ENCODE measurements around the gene ZBTB20. TPM values are rescaled to one million over a fixed set of nuclear protein-coding genes. Genes with fewer than 3 reads are reported as not detected.
A peak's percentile ranks its signal among the peaks of the same experiment; 100 is the strongest.

ZBTB20 gene
- total and polyA plus RNA-seq, 2 donors (not counting 1 experiment from before 2014, with no cell fraction given) = 4.0 to 123 TPM

DNA sequence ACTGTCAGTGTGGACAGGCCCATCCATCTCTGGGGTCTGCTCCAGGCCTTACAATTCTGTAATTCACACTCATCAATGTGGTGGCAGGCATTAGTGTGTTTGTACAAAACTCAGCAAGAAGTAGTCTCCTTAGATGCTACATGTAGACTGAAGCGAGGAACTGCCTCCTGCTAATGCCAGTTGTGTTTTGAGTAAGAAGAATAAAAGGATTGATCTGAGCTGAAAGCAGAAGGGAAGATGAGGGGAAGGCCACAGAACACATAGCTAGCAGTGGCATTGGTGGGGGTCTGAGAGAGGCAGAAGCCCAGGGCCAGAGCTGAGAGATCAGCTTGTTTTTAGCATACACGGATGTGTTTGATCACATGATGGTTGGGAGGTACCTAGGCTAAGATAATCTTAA is 709.2 kb downstream of the ZBTB20 start:
- ChIA-PET POLR2A (no interaction called here), CTCF (interaction anchor here (0.8 to 17.8 kb wide), 3 partner anchors 11 to 54 kb away, joined by 3 to 203 read pairs (median 36); no protein-coding TSS in a partner anchor)
- Mint-ChIP-seq H3K9me3 (ENCODE audit: insufficient read depth) (no peaks in the 10 kb centered on the region), H3K4me1 (peaks cover 64% of the 10 kb centered on the region), H3K4me3 (no peak overlapping the region), H3K27me3 (no peaks in the 10 kb centered on the region), H3K27ac (peak overlapping the region; percentile 69)
- TF ChIP-seq, protein P1, sequence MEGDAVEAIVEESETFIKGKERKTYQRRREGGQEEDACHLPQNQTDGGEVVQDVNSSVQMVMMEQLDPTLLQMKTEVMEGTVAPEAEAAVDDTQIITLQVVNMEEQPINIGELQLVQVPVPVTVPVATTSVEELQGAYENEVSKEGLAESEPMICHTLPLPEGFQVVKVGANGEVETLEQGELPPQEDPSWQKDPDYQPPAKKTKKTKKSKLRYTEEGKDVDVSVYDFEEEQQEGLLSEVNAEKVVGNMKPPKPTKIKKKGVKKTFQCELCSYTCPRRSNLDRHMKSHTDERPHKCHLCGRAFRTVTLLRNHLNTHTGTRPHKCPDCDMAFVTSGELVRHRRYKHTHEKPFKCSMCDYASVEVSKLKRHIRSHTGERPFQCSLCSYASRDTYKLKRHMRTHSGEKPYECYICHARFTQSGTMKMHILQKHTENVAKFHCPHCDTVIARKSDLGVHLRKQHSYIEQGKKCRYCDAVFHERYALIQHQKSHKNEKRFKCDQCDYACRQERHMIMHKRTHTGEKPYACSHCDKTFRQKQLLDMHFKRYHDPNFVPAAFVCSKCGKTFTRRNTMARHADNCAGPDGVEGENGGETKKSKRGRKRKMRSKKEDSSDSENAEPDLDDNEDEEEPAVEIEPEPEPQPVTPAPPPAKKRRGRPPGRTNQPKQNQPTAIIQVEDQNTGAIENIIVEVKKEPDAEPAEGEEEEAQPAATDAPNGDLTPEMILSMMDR (IDR thresholded peaks at IDR 0.05) = no peak
- no peak for TF ChIP-seq EZH2 (IDR thresholded peaks at IDR 0.05; ENCODE audit: borderline replicate concordance, insufficient read depth, low read depth, low read length, poor library complexity, severe bottlenecking)
- H3K36me3 ChIP-seq (replicated peaks in 1 of 2; ENCODE audit: control extremely low read depth in 1 of 2, control insufficient read depth in 1 of 2, extremely low read depth in 1 of 2, insufficient read depth in 2 of 2, low read length in 1 of 2) = no peaks in the 10 kb centered on the region
- DNase-seq (no peak), ATAC-seq (ENCODE audit: low read depth) (no peak)
- H3K4me3 ChIP-seq (ENCODE audit: control extremely low read depth in 1 of 5, extremely low read depth in 1 of 5, insufficient read depth in 1 of 5, low read depth in 2 of 5, low read length in 4 of 5) = no peak overlapping the region
- peaks cover 11% of the 10 kb centered on the region for H3K79me2 ChIP-seq (ENCODE audit: control insufficient read depth, insufficient read depth, low read length)
- H3K27ac ChIP-seq (ENCODE audit: low read length in 2 of 2) = peak overlapping the region in 1 of 2 donors; percentile 22
- no peaks in the 10 kb centered on the region for H3K27me3 ChIP-seq (replicated peaks in 1 of 4; ENCODE audit: control extremely low read depth in 1 of 4, control insufficient read depth in 3 of 4, insufficient read depth in 4 of 4, low read length in 3 of 4)
- no peak overlapping the region for H2AFZ ChIP-seq (ENCODE audit: insufficient read depth, low read depth, low read length, poor library complexity, severe bottlenecking)
- no peaks in the 10 kb centered on the region for H3K9me3 ChIP-seq (ENCODE audit: control extremely low read depth in 1 of 3, control insufficient read depth in 2 of 3, insufficient read depth in 1 of 3, low read length in 2 of 3)
- H3K4me2 ChIP-seq (replicated peaks; ENCODE audit: low read depth, low read length, poor library complexity, severe bottlenecking) = no peak overlapping the region
- no peak overlapping the region for H3K9ac ChIP-seq (ENCODE audit: low read length)
- H4K20me1 ChIP-seq (ENCODE audit: control insufficient read depth, insufficient read depth, low read length, poor library complexity, severe bottlenecking) = peaks cover 4% of the 10 kb centered on the region
- intact Hi-C loops (cut with micrococcal nuclease) = no loop called here
- peaks cover 13 to 15% of the 10 kb centered on the region in 2 donors for H3K4me1 ChIP-seq (ENCODE audit: control insufficient read depth in 2 of 2, insufficient read depth in 2 of 2, low read length in 2 of 2)
- WGBS (ENCODE audit: insufficient coverage) = 89% methylated on average over 1 of the region's 2 CpGs

DNA sequence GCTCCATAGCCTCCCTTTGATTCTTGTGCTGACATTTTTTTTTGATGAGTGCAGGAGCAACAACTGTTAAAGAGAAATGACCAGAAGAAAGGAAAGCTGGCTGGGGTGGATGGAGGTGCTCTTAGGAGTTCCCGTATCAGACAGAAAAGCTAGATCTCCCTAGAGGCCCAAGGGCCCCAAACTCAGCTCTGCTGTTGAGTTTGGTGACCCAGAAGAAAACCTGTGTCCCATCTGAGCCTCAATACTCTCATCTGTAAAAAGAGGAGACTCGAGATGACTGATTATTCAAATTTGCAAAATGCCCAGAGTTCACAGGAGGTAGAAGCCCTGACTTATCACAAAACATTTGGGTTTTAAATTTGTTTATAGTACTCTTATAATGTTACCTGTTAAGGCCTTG is 710.9 kb downstream of the ZBTB20 start:
- Histone ChIP-seq H3K27me3 (replicated peaks in 1 of 4; ENCODE audit: control extremely low read depth in 1 of 4, control insufficient read depth in 3 of 4, insufficient read depth in 4 of 4, low read length in 3 of 4) (no peaks in the 10 kb centered on the region), H3K9me3 (ENCODE audit: control extremely low read depth in 1 of 3, control insufficient read depth in 2 of 3, insufficient read depth in 1 of 3, low read length in 2 of 3) (no peaks in the 10 kb centered on the region), H3K9ac (ENCODE audit: low read length) (no peak overlapping the region), H3K36me3 (replicated peaks in 1 of 2; ENCODE audit: control extremely low read depth in 1 of 2, control insufficient read depth in 1 of 2, extremely low read depth in 1 of 2, insufficient read depth in 2 of 2, low read length in 1 of 2) (no peaks in the 10 kb centered on the region), H4K20me1 (ENCODE audit: control insufficient read depth, insufficient read depth, low read length, poor library complexity, severe bottlenecking) (peaks cover 4% of the 10 kb centered on the region), H2AFZ (ENCODE audit: insufficient read depth, low read depth, low read length, poor library complexity, severe bottlenecking) (no peak overlapping the region), H3K4me3 (ENCODE audit: control extremely low read depth in 1 of 5, extremely low read depth in 1 of 5, insufficient read depth in 1 of 5, low read depth in 2 of 5, low read length in 4 of 5) (no peak overlapping the region), H3K79me2 (ENCODE audit: control insufficient read depth, insufficient read depth, low read length) (no peaks in the 10 kb centered on the region), H3K27ac (ENCODE audit: low read length in 2 of 2) (no peak overlapping the region), H3K4me2 (replicated peaks; ENCODE audit: low read depth, low read length, poor library complexity, severe bottlenecking) (no peak overlapping the region), H3K4me1 (ENCODE audit: control insufficient read depth in 2 of 2, insufficient read depth in 2 of 2, low read length in 2 of 2) (peaks cover 13 to 15% of the 10 kb centered on the region in 2 donors)
- no peaks in the 10 kb centered on the region for H3K9me3 Mint-ChIP-seq (ENCODE audit: insufficient read depth)
- DNase-seq = no peak
- peak; percentile 21 for ATAC-seq (ENCODE audit: low read depth)
- TF ChIP-seq, protein P1 (IDR thresholded peaks at IDR 0.05) = no peak
- no peak for TF ChIP-seq EZH2 (IDR thresholded peaks at IDR 0.05; ENCODE audit: borderline replicate concordance, insufficient read depth, low read depth, low read length, poor library complexity, severe bottlenecking)
- peak overlapping the region; percentile 73 for H3K27ac Mint-ChIP-seq
- H3K4me3 Mint-ChIP-seq = no peak overlapping the region
- peaks cover 58% of the 10 kb centered on the region for H3K4me1 Mint-ChIP-seq
- intact Hi-C loops (cut with micrococcal nuclease) = no loop called here
- no peaks in the 10 kb centered on the region for H3K27me3 Mint-ChIP-seq
- ChIA-PET POLR2A (no interaction called here), CTCF (interaction anchor here (1.1 to 17.8 kb wide), 3 partner anchors 8 to 17 kb away, joined by 4 to 203 read pairs (median 36); no protein-coding TSS in a partner anchor)
- 83% methylated on average over 1 of the region's 2 CpGs for WGBS (ENCODE audit: insufficient coverage)

Data from B cell (primary cell).